SW480 (cell line): ENCODE measurements around the gene MYO3B.
"Not testable (repeated sequence)": the region's sequence is repeated elsewhere in the genome, so short reads cannot be mapped to it uniquely, and the experiment has no call there.

Experiments used
- DNase-seq: peaks from one replicate; pipeline ENCODE4 v3.0.0-alpha.2; 2016; ENCODE audit warnings: low spot score

Gene MYO3B

GRCh38 chr2:170643346-170643745, 465.4 kb downstream of the MYO3B start:
- DNase-seq: no peak

GRCh38 chr2:170647741-170648436, 469.9 kb downstream of the MYO3B start:
- DNase-seq: no peak

- DNase-seq: peak; percentile 96
Observed at GRCh38 chr2:170651624-170652325, 473.8 kb downstream of the MYO3B start.

- DNase-seq: peak; percentile 48
Observed at GRCh38 chr2:170652637-170653417, 474.9 kb downstream of the MYO3B start.

GRCh38 chr2:170656669-170657068, 478.7 kb downstream of the MYO3B start:
- DNase-seq: no peak

- DNase-seq: no peak
Observed at GRCh38 chr2:170660409-170660808, 482.5 kb downstream of the MYO3B start.

GRCh38 chr2:170665743-170666142, 487.8 kb downstream of the MYO3B start:
- DNase-seq: no peak

GRCh38 chr2:170669909-170670308, 492.0 kb downstream of the MYO3B start:
- DNase-seq: no peak

GRCh38 chr2:170670651-170671050, 492.7 kb downstream of the MYO3B start:
- DNase-seq: no peak

- no peak for DNase-seq
Observed at GRCh38 chr2:170671079-170671478, 493.1 kb downstream of the MYO3B start.

- DNase-seq: not testable (repeated sequence)
Observed at GRCh38 chr2:170674282-170674681, 496.3 kb downstream of the MYO3B start.

GRCh38 chr2:170675701-170676100, 497.8 kb downstream of the MYO3B start:
- no peak for DNase-seq

GRCh38 chr2:170679607-170680079, 501.7 kb downstream of the MYO3B start:
- DNase-seq: peak; percentile 86

GRCh38 chr2:170680172-170680941, 502.4 kb downstream of the MYO3B start:
- peak; percentile 93 for DNase-seq

GRCh38 chr2:170681311-170681710, 503.4 kb downstream of the MYO3B start:
- no peak for DNase-seq

GRCh38 chr2:170685591-170685990, 507.6 kb downstream of the MYO3B start:
- peak; percentile 66 for DNase-seq

GRCh38 chr2:170689481-170689880, 511.5 kb downstream of the MYO3B start:
- peak; percentile 74 for DNase-seq

GRCh38 chr2:170690640-170691039, 512.7 kb downstream of the MYO3B start:
- peak; percentile 68 for DNase-seq

GRCh38 chr2:170694316-170694715, 516.4 kb downstream of the MYO3B start:
- peak; percentile 77 for DNase-seq

- peak; percentile 90 for DNase-seq
Observed at GRCh38 chr2:170695521-170696410, 517.8 kb downstream of the MYO3B start.

GRCh38 chr2:170696948-170697347, 519.0 kb downstream of the MYO3B start:
- DNase-seq: no peak
